HepG2 (cell line): Measurements from ENCODE around the gene AGAP1. TPM values are rescaled to one million over a fixed set of nuclear protein-coding genes. Genes with fewer than 3 reads are reported as not detected.

ENCODE experiments used
- ATAC-seq: fragments of 200-7000 bp; cut with Tn5 transposase; 3 replicates; pipeline ENCODE4 v1.9.1; 2020; ENCODE audit warnings: mild to moderate bottlenecking, moderate library complexity
- BruUV-seq: library from RNA; stranded (reverse); fragments of 400-500 nt; replicated peaks from 2 replicates; lab custom pipeline; 2021; lab: Mats Ljungman, UMichigan
- CTCF ChIA-PET: fragments of 300-600 bp; formaldehyde crosslinking; extraction: SDS; loops from one replicate; lab custom pipeline; 2021; ENCODE audit warnings: low total read pairs, inconsistent platforms, low intra/inter-chr PET ratio; lab: Yijun Ruan, JAX
- POLR2A ChIA-PET: fragments of 350-600 bp; sonication (Branson Sonifier 250); formaldehyde crosslinking; loops from one replicate; lab custom pipeline; 2020; ENCODE audit warnings: antibody characterized with exemption, inconsistent platforms; lab: Yijun Ruan, JAX
- DNase-seq: peaks from one replicate; pipeline ENCODE4 v3.0.0-alpha.2; 2015; ENCODE audit warnings: low spot score
- FAIRE-seq: peaks from 3 replicates; lab custom pipeline; 2011; peaks lifted over from hg19 to GRCh38; lab: Jason Lieb, UNC
- H2AFZ ChIP-seq: one replicate; pipeline ENCODE4 v1.6.1; 2011; ENCODE audit warnings: low read length, inconsistent platforms
- H3K27ac ChIP-seq: fragments of 300-600 bp; 3 replicates; pipeline ENCODE4 v1.8.0; 2011; ENCODE audit warnings: mixed run types, mild to moderate bottlenecking, mixed read lengths, low read length, inconsistent platforms; ENCODE audit not compliant: insufficient read depth; ENCODE audit errors: extremely low read length
- H3K27me3 ChIP-seq, 2 experiments: fragments of 200-600 bp in 1 of 2; 2 replicates in 1 of 2; 3 replicates in 1 of 2; pipeline versions ENCODE4 v1.6.0 to v1.8.0; 2011; ENCODE audit warnings: low read length in 2 of 2, mild to moderate bottlenecking in 2 of 2, moderate library complexity in 2 of 2, inconsistent platforms in 1 of 2; ENCODE audit not compliant: insufficient read depth in 2 of 2, control insufficient read depth in 1 of 2
- H3K36me3 ChIP-seq, 2 experiments: fragments of 200-600 bp in 1 of 2; replicated peaks in 1 of 2; 2 replicates in 1 of 2; 3 replicates in 1 of 2; pipeline versions ENCODE4 v1.5.1 to v1.8.0; 2011; ENCODE audit warnings: low read length in 2 of 2, inconsistent platforms in 1 of 2; ENCODE audit not compliant: insufficient read depth in 2 of 2, control insufficient read depth in 1 of 2
- H3K4me1 ChIP-seq: 2 replicates; pipeline ENCODE4 v1.5.1; 2012; ENCODE audit warnings: low read length, inconsistent platforms; ENCODE audit not compliant: insufficient read depth
- H3K4me2 ChIP-seq: 2 replicates; pipeline ENCODE4 v1.6.0; 2011; ENCODE audit warnings: low read depth, low read length, inconsistent platforms
- H3K4me3 ChIP-seq, 3 experiments: fragments of 200-600 bp in 1 of 3; sonication (generic), shearing (Covaris generic) in 1 of 3; replicated peaks in 1 of 3; 2 replicates each; pipeline ENCODE4 v1.5.1; 2011 to 2016; ENCODE audit warnings: low read length in 3 of 3, inconsistent platforms in 2 of 3, low read depth in 2 of 3, mild to moderate bottlenecking in 2 of 3, control low read depth in 1 of 3, mixed read lengths in 1 of 3; ENCODE audit not compliant: insufficient read depth in 1 of 3
- H3K79me2 ChIP-seq: one replicate; pipeline ENCODE4 v1.6.1; 2011; ENCODE audit warnings: low read length, inconsistent platforms; ENCODE audit not compliant: insufficient read depth
- H3K9ac ChIP-seq: 2 replicates; pipeline ENCODE4 v1.6.0; 2011; ENCODE audit warnings: mild to moderate bottlenecking, low read depth, low read length, inconsistent platforms; ENCODE audit not compliant: insufficient read depth
- H3K9me3 ChIP-seq: 2 replicates; pipeline ENCODE4 v1.5.1; 2012; ENCODE audit warnings: mild to moderate bottlenecking, low read length
- H4K20me1 ChIP-seq: 2 replicates; pipeline ENCODE4 v1.6.0; 2011; ENCODE audit warnings: inconsistent platforms, mild to moderate bottlenecking, low read length, moderate library complexity; ENCODE audit not compliant: insufficient read depth
- AHR ChIP-seq: IDR thresholded peaks from 2 replicates; pipeline ENCODE4 v1.6.1; 2018; ENCODE audit warnings: missing genetic modification reagents, missing compliant biosample characterization
- CEBPB ChIP-seq: IDR thresholded peaks from 2 replicates; pipeline ENCODE4 v1.6.1; 2011; ENCODE audit warnings: low read depth, low read length, improper control_type of control experiment, borderline replicate concordance
- DMAP1 ChIP-seq: IDR thresholded peaks from 2 replicates; pipeline ENCODE4 v1.6.1; 2016
- DNMT3B ChIP-seq: conservative IDR thresholded peaks from 2 replicates; pipeline ENCODE4 v1.6.1; 2016; ENCODE audit warnings: missing biosample characterization, control low read depth
- GTF2F1 ChIP-seq: fragments of 150-350 bp; IDR thresholded peaks from 2 replicates; pipeline ENCODE4 v1.6.1; 2014; ENCODE audit warnings: low read length
- IRF2 ChIP-seq: IDR thresholded peaks from 2 replicates; pipeline ENCODE4 v1.6.1; 2018; ENCODE audit warnings: missing genetic modification reagents, missing compliant biosample characterization
- NCOA5 ChIP-seq: sonication (generic); formaldehyde crosslinking; IDR thresholded peaks from 2 replicates; pipeline ENCODE4 v1.4.0; 2020; ENCODE audit warnings: missing genetic modification reagents
- PATZ1 ChIP-seq: sonication (generic); formaldehyde crosslinking; IDR thresholded peaks from 2 replicates; pipeline ENCODE4 v1.4.0; 2020; ENCODE audit warnings: missing genetic modification reagents
- PRMT3 ChIP-seq: sonication (generic); formaldehyde crosslinking; IDR thresholded peaks from 2 replicates; pipeline ENCODE4 v1.8.1; 2022; ENCODE audit warnings: low read depth, mild to moderate bottlenecking, moderate library complexity, missing genetic modification reagents, borderline replicate concordance
- SNRNP70 ChIP-seq: fragments of 200-400 bp; formaldehyde crosslinking; IDR thresholded peaks from 2 replicates; pipeline ENCODE4 v1.6.1; 2017; ENCODE audit warnings: mild to moderate bottlenecking, low read depth, low read length, moderate library complexity
- SOX6 ChIP-seq, 2 experiments: fragments of 450-650 bp in 1 of 2; sonication (generic) in 1 of 2; formaldehyde crosslinking in 1 of 2; IDR thresholded peaks; 2 replicates each; pipeline versions ENCODE4 v1.4.0 to v1.6.1; 2017 to 2020; ENCODE audit warnings: antibody characterized with exemption in 1 of 2, mild to moderate bottlenecking in 1 of 2, missing genetic modification reagents in 1 of 2
- ZBTB33 ChIP-seq: sonication (generic); formaldehyde crosslinking; IDR thresholded peaks from 2 replicates; pipeline ENCODE4 v1.4.0; 2020; ENCODE audit warnings: missing genetic modification reagents
- ZBTB38 ChIP-seq: sonication (generic); formaldehyde crosslinking; IDR thresholded peaks from 2 replicates; pipeline ENCODE4 v1.5.1; 2020; ENCODE audit warnings: mild to moderate bottlenecking, missing genetic modification reagents
- ZNF256 ChIP-seq: sonication (generic); formaldehyde crosslinking; conservative IDR thresholded peaks from 2 replicates; pipeline ENCODE4 v1.4.0; 2020; ENCODE audit warnings: missing genetic modification reagents
- ZNF441 ChIP-seq: sonication (generic); formaldehyde crosslinking; IDR thresholded peaks from 2 replicates; pipeline ENCODE4 v1.7.0; 2021; ENCODE audit warnings: missing genetic modification reagents, borderline replicate concordance
- ZNF460 ChIP-seq: sonication (generic); formaldehyde crosslinking; IDR thresholded peaks from 2 replicates; pipeline ENCODE4 v1.5.1; 2020; ENCODE audit warnings: missing genetic modification reagents, mild to moderate bottlenecking, borderline replicate concordance
- ZNF569 ChIP-seq: sonication (generic); formaldehyde crosslinking; IDR thresholded peaks from 2 replicates; pipeline ENCODE4 v1.5.0; 2020; ENCODE audit warnings: mild to moderate bottlenecking, missing genetic modification reagents, moderate library complexity, borderline replicate concordance
- ZNF781 ChIP-seq: sonication (generic); formaldehyde crosslinking; IDR thresholded peaks from 2 replicates; pipeline ENCODE4 v1.5.1; 2020; ENCODE audit warnings: borderline replicate concordance, mild to moderate bottlenecking, missing genetic modification reagents; ENCODE audit errors: not compliant biosample characterization
- WGBS: methylation state at CpG from one replicate; pipeline ENCODE4 v1.1.6; 2017; ENCODE audit warnings: low lambda C conversion rate; 5-methylcytosine and 5-hydroxymethylcytosine counted together
- in situ Hi-C: cut with HindIII; loops from 2 replicates; pipeline ENCODE4 v1.10.0; 2017; ENCODE audit warnings: low pct_unique_long_range_greater_than_20kb; ENCODE audit not compliant: extremely low pct_ligation_motif_present
- intact Hi-C: fragments of 100-400 bp; cut with micrococcal nuclease; formaldehyde crosslinking; loops from one replicate; pipeline ENCODE4 v1.10.0; 2022; ENCODE audit not compliant: unreplicated experiment
- polyA plus RNA-seq, 8 experiments: library from polyadenylated mRNA; depleted of rRNA in 3 of 8; stranded (reverse) in 7 of 8; unstranded in 1 of 8; fragments of >200 nt; fragmentation: Illumina TruSeq in 4 of 8; extraction: Trizol in 4 of 8; gene quantifications; 2 replicates each; pipeline versions ENCODE4 v1.2.1 to v1.2.3, GENCODE V29; 2011 to 2016; ENCODE audit warnings: low read depth in 4 of 8, missing spikeins in 1 of 8, mixed read lengths in 1 of 8; ENCODE audit not compliant: insufficient read depth in 1 of 8
- total RNA-seq, 5 experiments: library from RNA; depleted of rRNA; stranded (reverse); fragments of >200 nt; fragmentation: Illumina TruSeq; extraction: Trizol; gene quantifications; 2 replicates each; pipeline ENCODE4 v1.2.3, GENCODE V29; 2016; ENCODE audit warnings: low read depth in 1 of 5

The AGAP1 gene
- total and polyA plus RNA-seq, 2 of the 13 experiments (the other 11 are each of a cell fraction or from before 2014, with no cell fraction given): 21.2 to 32.7 TPM

GRCh38 chr2:235495373-235496238 lies 1.8 kb downstream of the AGAP1 start (continued):
- no peak for TF ChIP-seq IRF2 (CRISPR knock-in tag)
- no peak for TF ChIP-seq AHR (CRISPR knock-in tag)

GRCh38 chr2:235496239-235496621 lies 2.4 kb downstream of the AGAP1 start:
- H3K4me1 ChIP-seq: peaks cover 49% of the 10 kb centered on the region
- WGBS: 63% methylated on average over 8 of the region's 8 CpGs
- H3K4me3 ChIP-seq: peak overlapping the region; percentile 52 to 86 (median 74)
- peaks cover 5 to 10% of the 10 kb centered on the region in 2 experiments; a peak in 3 of 5 replicates for H3K36me3 ChIP-seq
- H3K79me2 ChIP-seq: peaks cover 67% of the 10 kb centered on the region
- peaks cover 0 to 8% of the 10 kb centered on the region in 2 experiments; a peak in 1 of 5 replicates for H3K27me3 ChIP-seq
- peaks cover 47% of the 10 kb centered on the region for H4K20me1 ChIP-seq
- no peak overlapping the region for H2AFZ ChIP-seq
- H3K4me2 ChIP-seq: peak overlapping the region; percentile 91
- intact Hi-C loops (loop anchor here (2.0 to 10.0 kb wide), 4 partner anchors 57 to 359 kb away; no protein-coding TSS in a partner anchor), in situ Hi-C loops (loop anchor here (10.0 kb wide), 1 partner anchor 361 kb away; no protein-coding TSS in a partner anchor)
- peak overlapping the region; percentile 76 for H3K9ac ChIP-seq
- ChIA-PET CTCF (interaction anchor here (1.8 kb wide), 1 partner anchor 55 kb away, joined by 4 read pairs; no protein-coding TSS in a partner anchor), POLR2A (interaction anchor here (1.8 to 3.0 kb wide), 2 partner anchors 9 to 18 kb away, joined by 7 read pairs; no protein-coding TSS in a partner anchor)
- FAIRE-seq (peak; percentile 26), ATAC-seq (peak; percentile 20), DNase-seq (no peak)
- H3K27ac ChIP-seq: no peak overlapping the region
- BruUV-seq: no TSS peak
- no peaks in the 10 kb centered on the region for H3K9me3 ChIP-seq
- no peak for TF ChIP-seq SOX6 (IDR thresholded peaks at IDR 0.05)
- peak; percentile 47; the same call in 1 of the 2 replicates for TF ChIP-seq SOX6 (CRISPR knock-in tag; IDR thresholded peaks at IDR 0.05)
- TF ChIP-seq ZNF256 (CRISPR knock-in tag): no peak
- no peak for TF ChIP-seq NCOA5
- no peak for TF ChIP-seq DNMT3B (CRISPR knock-in tag)
- no peak for TF ChIP-seq ZNF781 (CRISPR knock-in tag)
- TF ChIP-seq ZBTB33: 0 out of 2 replicates have a peak, but pooled peaks have one; percentile 42
- no peak for TF ChIP-seq PATZ1 (CRISPR knock-in tag)
- TF ChIP-seq ZBTB38 (CRISPR knock-in tag): peak; percentile 38; the same call in 1 of the 2 replicates
- TF ChIP-seq ZNF569 (CRISPR knock-in tag): no peak
- TF ChIP-seq CEBPB: peak; percentile 8; the same call in 1 of the 2 replicates
- no peak for TF ChIP-seq GTF2F1
- TF ChIP-seq PRMT3 (CRISPR knock-in tag): no peak
- no peak for TF ChIP-seq SNRNP70
- TF ChIP-seq DMAP1 (CRISPR knock-in tag): no peak
- TF ChIP-seq ZNF460: no peak
- TF ChIP-seq ZNF441 (CRISPR knock-in tag): no peak
